HG03064 (cell line): ENCODE data around the gene RNF213.
"Not testable (repeated sequence)": the region's sequence is repeated elsewhere in the genome, so short reads cannot be mapped to it uniquely, and the experiment has no call there.

ENCODE experiments used
- ATAC-seq: cut with Tn5 transposase; IDR thresholded peaks from one replicate; pipeline ENCODE4 v1.9.1; 2021; ENCODE audit warnings: low read depth; ENCODE audit not compliant: unreplicated experiment

The RNF213 gene

GRCh38 chr17:80248894-80249710, 11.6 kb upstream of the RNF213 start:
- no peak for ATAC-seq

GRCh38 chr17:80251966-80252365, 8.7 kb upstream of the RNF213 start:
- ATAC-seq: no peak

GRCh38 chr17:80252871-80253270, 7.8 kb upstream of the RNF213 start:
- ATAC-seq: no peak

GRCh38 chr17:80253631-80254395, 6.8 kb upstream of the RNF213 start:
- ATAC-seq: no peak

- peak; percentile 48 for ATAC-seq
These were observed 6.0 kb upstream of the RNF213 start for GRCh38 chr17:80254396-80255251.

- ATAC-seq: no peak
These were observed 4.7 kb upstream of the RNF213 start for GRCh38 chr17:80256034-80256350.

GRCh38 chr17:80257716-80258213, 2.9 kb upstream of the RNF213 start:
- ATAC-seq: no peak

GRCh38 chr17:80258296-80258695, 2.4 kb upstream of the RNF213 start:
- not testable (repeated sequence) for ATAC-seq

- ATAC-seq: no peak
These were observed 1.1 kb upstream of the RNF213 start for GRCh38 chr17:80259457-80260068.

- no peak for ATAC-seq
These were observed 550 bp upstream of the RNF213 start for GRCh38 chr17:80260069-80260535.

GRCh38 chr17:80261159-80261894, 675 bp downstream of the RNF213 start:
- ATAC-seq: no peak

- ATAC-seq: no peak
These were observed 1.2 kb downstream of the RNF213 start for GRCh38 chr17:80261895-80262279.

- ATAC-seq: no peak
These were observed 1.6 kb downstream of the RNF213 start for GRCh38 chr17:80262291-80262690.

GRCh38 chr17:80262775-80263244, 2.2 kb downstream of the RNF213 start:
- no peak for ATAC-seq

- ATAC-seq: no peak
These were observed 2.9 kb downstream of the RNF213 start for GRCh38 chr17:80263253-80264204.

GRCh38 chr17:80264205-80265075, 3.8 kb downstream of the RNF213 start:
- ATAC-seq: no peak

GRCh38 chr17:80265205-80266068, 4.8 kb downstream of the RNF213 start:
- ATAC-seq: no peak
